AG09319 (cell line): ENCODE measurements around the gene TPSG1.
"Not testable (repeated sequence)": the region's sequence is repeated elsewhere in the genome, so short reads cannot be mapped to it uniquely, and the experiment has no call there.

Source experiments
- DNase-seq: peaks from one replicate; pipeline ENCODE4 v3.0.0-alpha.2; 2010; ENCODE audit warnings: low read depth; ENCODE audit errors: extremely low read depth
- CTCF ChIP-seq: IDR thresholded peaks from 2 replicates; pipeline ENCODE4 v1.5.1; 2011; ENCODE audit warnings: low read depth, mild to moderate bottlenecking, inconsistent platforms, low read length, moderate library complexity

The TPSG1 gene

GRCh38 chr16:1230084-1230470 is 5.0 kb upstream of the TPSG1 start, which contains the start of gene TPSB2:
TPSB2 (minus strand) TSS chr16:1230184; CDS start chr16:1229951, 233 bp downstream.
- DNase-seq, result not testable (repeated sequence)

GRCh38 chr16:1229476-1229875 is 4.4 kb upstream of the TPSG1 start:
- not testable (repeated sequence) for DNase-seq

- not testable (repeated sequence) for DNase-seq
Measured at GRCh38 chr16:1228227-1228626, 3.2 kb upstream of the TPSG1 start.

- DNase-seq, result not testable (repeated sequence)
Measured at GRCh38 chr16:1226692-1227091, 1.6 kb upstream of the TPSG1 start.

- DNase-seq, result not testable (repeated sequence)
Measured at GRCh38 chr16:1225728-1226311, 752 bp upstream of the TPSG1 start.

- DNase-seq, result no peak
- no peak for TF ChIP-seq CTCF
Measured at GRCh38 chr16:1224558-1224957, 510 bp downstream of the TPSG1 start.

- TF ChIP-seq CTCF, result no peak
- no peak for DNase-seq
Measured at GRCh38 chr16:1223355-1224214, 1.5 kb downstream of the TPSG1 start.

GRCh38 chr16:1222553-1223354 is 2.3 kb downstream of the TPSG1 start:
- no peak for DNase-seq
- no peak for TF ChIP-seq CTCF

GRCh38 chr16:1221628-1222552 is 3.2 kb downstream of the TPSG1 start:
- DNase-seq, result no peak
- TF ChIP-seq CTCF, result no peak
